HT-29 (cell line): ENCODE data around the gene IL26. TPM values are rescaled to one million over a fixed set of nuclear protein-coding genes. Genes with fewer than 3 reads are reported as not detected.

Experiments
- DNase-seq: peaks from one replicate; pipeline ENCODE4 v3.0.0-alpha.2; 2015; ENCODE audit warnings: low spot score
- total RNA-seq: library from RNA; depleted of rRNA; stranded (reverse); fragments of >200 nt; shearing (Covaris generic); gene quantifications from 2 replicates; pipeline ENCODE4 v1.2.3, GENCODE V29; 2014; rRNA removed

Gene IL26
- total RNA-seq, 1 experiment from 2014 or later: not detected

DNA sequence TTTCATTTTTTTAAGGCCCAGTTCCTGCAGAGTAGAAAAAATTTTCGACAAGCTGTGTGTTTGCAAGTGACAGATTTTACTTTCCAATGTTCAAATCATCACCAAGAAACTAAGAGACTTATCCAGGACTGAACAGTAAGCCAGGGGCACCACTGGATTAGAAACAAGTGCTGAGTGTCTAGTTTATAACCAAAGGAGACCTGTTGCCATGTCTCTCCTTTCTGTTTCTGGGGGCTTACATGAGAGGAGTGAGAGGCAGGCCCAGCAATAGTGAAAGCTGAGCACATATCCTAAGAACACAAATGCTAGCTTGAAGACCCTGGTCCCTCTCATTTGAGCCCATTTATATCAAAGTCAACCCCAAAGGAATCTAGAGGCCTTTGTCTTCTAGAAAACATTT lies 69.0 kb downstream of the IL26 start:
- DNase-seq: no peak

DNA sequence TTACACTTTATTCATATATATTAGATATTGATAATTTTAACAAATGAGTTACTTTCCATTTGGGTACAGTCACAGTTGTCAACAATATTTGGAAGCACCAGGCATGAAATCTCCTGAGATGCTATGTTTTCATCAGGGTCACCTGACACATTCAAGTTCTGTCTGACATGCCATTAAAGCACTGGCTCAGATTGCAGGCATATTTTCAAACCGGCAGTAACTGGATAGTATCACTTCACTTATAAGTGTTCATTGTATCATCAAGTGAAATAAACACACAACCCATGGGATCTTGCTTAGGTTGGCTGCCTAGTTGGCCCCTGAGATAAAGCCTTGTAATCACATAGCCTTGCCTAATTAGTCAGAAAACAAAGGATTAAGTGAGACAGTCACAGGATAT lies 70.8 kb downstream of the IL26 start:
- DNase-seq: no peak

Other genes with a start within 250 kb of the IL26 start
- not detected in 2 replicates for gene IFNG-AS1, start 236.4 kb downstream of the IL26 start, total RNA-seq
- gene IFNG, start 66.1 kb downstream of the IL26 start, total RNA-seq: not detected in 2 replicates
- not detected in 2 replicates for gene IL22, start 27.8 kb upstream of the IL26 start, total RNA-seq
- 2.6 and 3.6 TPM in 2 replicates for gene MDM1, start 106.6 kb upstream of the IL26 start, total RNA-seq